MV-4-11 (cell line): ENCODE data around the gene MYL4.
"Not testable (repeated sequence)": the region's sequence is repeated elsewhere in the genome, so short reads cannot be mapped to it uniquely, and the experiment has no call there.

ENCODE experiments used
- DNase-seq: peaks from one replicate; lab custom pipeline; 2025; lab: John Stamatoyannopoulos, UW

MYL4 gene

DNA sequence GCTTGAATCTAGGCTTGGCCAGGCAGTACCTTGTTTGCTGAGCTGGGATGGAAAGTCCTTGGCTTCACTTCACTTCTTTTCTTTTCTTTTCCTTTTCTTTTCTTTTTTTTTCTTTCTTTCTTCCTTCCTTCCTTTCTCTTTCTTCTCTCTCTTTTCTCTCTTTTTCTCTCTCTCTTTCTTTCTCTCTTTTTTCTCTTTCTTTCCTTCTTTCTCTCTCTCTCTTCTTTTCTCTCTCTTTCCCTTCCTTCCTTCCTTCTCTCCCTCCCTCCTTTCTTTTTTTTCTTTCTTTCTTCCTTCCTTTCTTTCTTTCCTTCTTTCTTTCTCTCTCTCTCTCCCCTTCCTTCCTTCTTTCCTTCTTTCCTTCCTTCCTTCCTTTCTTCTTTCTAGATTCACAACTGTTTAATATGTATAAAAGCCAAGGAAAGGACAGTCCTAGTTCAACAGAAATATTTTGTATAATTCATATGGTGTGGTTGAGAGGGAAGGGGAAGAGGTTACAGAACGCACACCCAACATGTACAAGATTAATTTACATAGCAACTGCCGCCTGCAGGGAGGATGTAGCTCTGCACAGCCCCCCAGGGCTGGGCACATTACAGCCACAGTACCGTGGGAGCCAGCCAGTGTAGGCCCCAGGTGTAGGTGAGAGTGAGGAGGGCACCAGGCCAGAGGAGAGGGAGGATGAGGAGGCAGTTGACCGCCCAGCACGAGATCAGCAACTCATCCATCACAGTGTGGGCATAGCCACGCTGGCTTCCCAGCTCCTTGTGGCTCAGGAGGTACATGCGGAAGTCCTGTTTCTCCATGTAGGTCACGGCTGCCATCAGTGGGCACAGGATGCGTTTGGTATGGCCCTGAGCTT lies 34.8 kb downstream of the MYL4 start:
- no peak for DNase-seq

DNA sequence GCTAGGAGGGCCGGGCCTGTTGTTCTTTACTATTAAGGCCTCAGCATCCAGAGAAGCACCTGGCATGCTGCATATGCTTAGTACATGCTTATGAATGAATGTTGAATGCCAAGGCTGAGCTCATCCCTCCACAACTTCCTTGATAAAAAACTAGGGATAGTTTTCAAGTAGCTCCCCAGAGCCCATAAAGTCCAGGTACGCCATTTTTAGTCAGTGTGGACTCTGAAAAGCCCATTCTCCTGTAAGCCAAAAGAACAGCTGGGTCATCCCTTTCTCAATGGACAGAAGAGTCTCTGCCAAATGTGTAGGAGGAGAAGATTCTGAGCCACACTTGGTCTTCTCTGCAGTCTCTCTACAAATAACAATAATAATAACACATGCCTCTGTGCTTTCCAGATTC lies 35.5 kb downstream of the MYL4 start:
- no peak for DNase-seq

DNA sequence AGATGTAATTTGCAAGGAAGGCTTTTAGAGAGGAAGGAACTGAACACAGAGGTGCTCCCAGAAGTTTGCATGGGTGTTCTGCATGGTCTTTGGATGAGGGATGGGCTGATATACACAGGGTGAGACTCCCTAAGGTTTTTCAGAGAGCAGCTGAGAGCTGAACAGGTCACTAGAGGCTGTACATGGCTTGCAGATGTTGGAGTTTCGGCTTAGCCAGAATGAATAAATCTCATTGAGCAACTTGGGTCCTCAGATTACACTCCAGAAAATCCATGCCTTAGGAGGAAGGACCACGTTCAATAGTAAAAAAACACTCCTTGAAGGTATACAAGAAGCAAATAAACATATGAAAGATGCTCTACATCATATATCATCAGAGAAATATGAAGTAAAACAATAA lies 37.0 kb downstream of the MYL4 start:
- DNase-seq, result no peak

DNA sequence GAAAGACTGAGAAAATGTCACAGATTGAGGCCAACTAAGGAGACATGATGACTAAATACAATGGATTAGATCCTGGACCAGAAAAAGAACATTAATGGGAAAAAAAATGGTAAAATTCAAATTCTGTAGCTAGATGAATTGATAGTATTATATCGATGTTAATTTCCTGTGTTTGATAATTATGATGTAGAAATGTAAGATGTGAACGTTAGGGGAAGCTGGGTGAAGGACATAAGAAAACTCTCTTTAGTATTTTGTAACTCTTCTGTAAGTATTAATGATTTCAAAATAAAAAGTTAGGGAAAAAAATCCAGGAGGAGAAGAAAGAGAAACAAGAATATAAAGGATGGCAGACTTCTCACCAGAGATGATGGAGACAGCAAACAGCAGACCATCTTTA lies 41.7 kb downstream of the MYL4 start:
- DNase-seq, result no peak

DNA sequence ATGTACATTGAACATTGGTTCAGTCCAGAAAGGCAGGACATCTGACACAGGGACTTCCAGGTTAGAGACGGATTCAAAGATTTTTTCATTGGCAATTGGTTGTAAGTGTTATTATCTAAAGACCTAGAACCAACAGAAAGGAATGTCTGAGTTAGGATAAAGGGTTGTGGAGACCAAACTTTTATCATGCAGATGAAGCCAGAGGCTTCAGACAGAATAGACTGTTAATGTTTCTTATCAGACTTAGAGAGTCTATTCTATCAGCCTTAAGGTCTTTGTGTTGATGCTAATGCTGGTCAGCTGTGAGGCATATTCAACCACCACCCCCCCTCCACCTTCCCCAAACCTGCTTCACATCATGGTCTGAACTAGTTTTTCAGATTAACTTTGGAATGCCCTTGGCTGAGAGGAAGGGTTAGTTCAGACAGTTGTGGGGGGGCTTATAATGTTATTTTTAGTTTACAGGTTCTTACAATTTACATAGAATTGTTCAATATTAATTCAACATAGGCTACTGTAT lies 42.3 kb downstream of the MYL4 start:
- no peak for DNase-seq

DNA sequence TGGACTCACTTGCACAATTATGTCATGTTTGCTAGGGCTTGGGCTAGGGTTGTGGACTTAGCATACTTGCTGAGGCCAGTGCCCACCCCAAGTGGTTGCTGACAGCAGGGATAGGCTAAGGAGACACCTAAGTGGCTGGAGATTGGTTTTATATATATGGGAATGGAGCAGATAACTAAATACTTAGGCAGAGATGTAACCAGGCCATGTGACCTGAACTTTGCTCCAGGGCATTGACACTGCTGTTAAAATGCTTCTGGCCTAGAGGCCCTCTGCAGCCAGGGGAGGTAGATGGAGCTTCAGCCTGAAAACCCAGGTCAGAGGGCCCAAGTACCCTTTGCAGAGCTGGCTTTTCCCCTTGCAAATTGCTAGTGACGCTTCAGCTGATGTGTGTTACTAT lies 43.1 kb downstream of the MYL4 start:
- DNase-seq, result no peak

DNA sequence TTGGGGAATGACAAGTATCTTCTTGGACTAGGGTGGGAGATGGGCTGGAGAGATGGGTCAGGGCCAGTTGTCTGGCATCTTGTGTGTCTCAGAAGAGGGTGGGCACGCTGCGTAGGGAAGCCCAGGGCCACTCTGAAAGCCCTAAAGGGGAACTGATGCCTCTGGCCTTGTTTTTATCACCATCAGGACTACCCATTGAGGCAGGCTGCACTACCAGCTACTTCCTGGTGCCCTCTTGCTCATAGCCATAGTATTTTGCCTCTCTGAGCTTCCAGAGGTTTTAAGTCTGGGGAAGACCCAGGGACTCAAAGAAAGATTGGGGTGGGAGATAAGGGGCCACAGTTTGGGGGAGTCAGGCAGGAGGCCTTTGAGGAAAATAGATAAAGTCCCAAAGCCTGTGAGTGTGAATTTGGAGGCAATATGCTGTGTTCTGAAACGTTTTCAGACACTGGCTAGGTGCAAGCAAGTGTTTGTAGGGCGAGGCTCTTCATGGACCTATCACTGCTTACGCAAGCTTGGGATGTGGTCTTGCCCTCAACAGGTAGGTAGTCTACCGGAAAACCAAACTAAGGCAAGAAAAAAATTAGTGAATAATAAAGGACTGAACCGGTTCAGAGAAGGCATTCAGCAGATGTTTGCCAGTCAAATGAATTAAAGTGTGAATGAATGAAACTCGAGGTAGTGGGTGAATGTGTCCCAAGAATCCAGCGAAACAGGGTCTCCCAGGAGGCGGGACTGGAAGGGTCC lies 43.8 kb downstream of the MYL4 start:
- DNase-seq, result no peak

DNA sequence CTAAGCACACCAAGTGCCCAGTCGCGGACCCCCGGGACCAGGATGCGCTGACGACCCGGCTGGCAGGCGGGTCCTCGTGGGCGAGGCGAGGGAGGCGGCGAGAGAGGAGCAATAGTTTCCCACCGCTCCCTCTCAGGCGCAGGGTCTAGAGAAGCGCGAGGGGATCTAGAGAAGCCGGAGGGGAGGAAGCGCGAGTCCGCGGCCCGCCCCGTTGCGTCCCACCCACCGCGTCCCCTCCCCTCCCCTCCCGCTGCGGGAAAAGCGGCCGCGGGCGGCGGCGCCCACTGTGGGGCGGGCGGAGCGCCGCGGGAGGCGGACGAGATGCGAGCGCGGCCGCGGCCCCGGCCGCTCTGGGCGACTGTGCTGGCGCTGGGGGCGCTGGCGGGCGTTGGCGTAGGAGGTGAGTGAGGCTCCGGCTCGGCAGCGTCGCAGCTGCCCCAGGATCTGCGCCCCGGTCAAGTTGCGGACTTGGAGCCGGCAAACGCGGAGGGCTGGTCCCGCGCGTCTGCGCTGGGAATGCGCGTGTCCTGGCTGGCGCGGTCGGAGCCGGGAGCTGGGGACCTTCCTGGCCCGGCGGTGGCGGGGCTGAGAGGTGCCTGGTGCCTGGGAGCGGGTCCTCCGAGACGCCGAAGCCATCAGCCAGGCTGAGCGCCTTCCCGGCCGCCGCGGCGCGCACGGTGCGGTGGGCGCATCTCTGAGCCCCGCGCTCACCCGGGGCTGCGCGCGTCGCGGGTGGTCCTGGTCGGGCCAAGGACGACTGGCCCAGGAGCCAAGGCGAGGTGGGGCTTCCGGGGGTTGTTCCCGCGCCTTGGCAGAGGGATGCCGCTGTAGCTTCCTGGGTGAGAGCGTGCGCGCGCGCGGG lies 44.6 kb downstream of the MYL4 start, which contains the start of gene ITGB3:
TSS of gene ITGB3 (plus strand) at position 287 of the 862 bp plus-strand sequence. CDS start at position 322, 35 bp downstream.
- DNase-seq, result peak; percentile 60

DNA sequence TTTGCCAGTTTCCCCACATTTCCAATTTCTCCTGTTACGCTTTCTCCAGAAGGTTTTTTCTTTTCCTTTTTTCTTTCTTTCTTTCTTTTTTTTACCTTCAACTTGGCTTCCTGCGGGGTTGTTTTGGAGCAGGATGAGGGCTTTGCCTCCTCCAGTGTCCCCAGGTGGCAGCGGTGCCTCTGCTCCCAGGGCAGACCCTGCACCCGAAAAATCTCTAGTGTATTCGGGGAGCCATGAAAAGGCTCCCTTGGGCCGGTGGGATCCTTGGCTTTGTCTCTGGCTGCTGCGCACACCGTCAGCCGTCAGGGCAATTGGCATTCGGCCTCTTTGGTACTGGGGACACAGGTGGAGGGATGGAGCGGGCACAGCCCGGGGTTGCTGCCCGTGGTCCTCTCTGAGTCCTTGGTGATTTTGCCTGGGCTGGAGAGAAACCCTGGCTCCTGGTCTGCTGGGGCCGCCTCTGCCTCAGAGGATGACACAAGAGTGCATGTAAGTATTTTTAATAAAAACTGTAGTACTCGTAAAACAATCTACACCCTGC lies 45.3 kb downstream of the MYL4 start:
- DNase-seq, result no peak

DNA sequence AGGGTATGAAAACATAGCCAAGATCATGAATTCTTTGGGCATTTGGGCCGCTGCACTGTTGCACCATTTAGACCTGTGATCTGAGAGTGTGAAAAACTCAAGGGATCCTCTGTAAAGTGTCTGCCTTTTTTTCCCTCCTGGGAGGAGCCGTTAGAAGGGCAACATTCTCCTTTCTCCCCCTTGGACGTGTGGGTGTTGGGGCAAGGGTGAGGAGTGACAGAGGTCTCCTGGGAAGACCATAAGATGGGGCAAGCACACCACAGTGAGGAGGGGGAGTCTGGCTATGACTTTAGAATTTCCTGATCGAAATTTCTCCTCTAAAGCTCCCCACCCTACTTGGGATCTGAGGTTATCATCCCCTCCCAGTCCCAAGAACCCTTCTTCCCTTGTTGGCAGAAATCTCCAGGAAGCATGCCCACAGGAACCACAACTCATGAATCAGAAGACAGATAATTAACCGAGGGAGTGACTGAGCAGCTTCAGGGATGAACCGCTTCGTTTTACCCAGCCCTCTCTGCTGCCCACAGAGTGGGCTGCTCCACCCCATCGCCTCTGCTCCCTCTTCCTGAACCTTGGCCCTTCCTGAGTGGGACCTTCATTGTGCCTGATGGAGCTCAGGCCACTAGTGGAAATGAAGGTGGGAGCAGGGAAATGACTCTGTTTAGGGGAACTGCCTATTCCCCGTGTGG lies 48.6 kb downstream of the MYL4 start:
- peak; percentile 61 for DNase-seq

DNA sequence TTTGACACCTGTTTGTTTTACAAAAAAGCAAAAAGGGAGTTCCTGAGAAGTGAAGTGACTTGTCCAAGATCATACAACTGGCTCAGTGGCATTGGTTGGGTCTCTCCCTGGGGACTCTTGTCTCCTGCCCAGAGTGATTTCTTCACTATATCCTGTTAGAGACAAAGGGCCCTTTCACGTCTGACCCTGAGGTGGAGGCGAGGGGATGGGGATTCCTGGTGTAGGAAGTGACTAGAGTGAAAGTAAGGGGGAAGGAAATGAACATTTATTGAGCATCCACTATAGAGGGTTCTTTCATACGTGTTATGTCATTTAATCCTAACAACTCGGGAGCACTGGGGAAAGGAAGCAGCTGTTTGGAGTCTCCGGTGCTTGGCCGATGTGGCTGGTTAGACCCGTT lies 53.4 kb downstream of the MYL4 start:
- DNase-seq, result no peak

DNA sequence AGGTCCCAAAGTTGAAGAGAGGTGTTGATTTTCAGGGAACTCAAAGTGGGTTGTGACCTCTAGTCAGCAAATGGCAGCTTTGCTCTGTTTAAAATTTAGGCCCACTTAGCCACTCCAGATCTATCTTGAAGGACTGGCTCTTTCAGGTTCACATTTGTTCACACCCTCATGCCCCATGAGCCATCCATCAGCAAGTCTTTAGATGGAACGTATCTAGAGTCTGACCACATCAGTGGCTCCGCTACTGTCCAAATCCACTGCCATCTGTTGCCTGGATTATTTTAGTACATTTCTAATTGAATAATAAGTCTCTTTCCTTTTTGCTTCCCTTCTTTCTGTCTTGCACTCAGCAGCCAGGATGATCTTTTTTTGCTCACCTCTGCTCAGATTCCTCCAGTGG lies 55.0 kb downstream of the MYL4 start:
- no peak for DNase-seq

DNA sequence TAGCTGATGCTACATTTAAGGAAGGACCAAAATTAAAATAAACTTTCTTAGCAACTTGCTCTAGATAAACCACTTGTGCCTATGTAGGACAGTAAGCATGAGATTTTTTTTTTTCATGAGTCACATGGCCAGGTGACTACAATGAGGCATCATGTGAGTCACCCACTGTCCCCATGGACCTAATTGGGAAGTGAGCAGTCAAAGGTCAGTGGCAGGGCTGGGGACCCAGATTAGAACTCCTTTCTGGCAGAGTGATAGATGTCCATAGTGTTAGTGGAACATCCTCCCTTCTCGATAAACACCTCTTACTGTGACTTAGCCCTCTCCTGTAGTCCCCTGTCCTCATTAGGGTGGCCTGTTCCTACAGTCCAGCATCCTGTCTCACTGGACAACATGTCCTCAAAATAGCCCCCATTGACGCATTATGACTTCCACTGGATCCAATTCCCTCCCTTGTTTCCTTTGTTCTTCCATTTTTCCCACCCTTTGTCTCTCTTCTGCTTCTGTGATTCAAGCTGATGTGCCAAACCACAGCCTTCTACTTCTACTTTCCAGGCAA lies 56.9 kb downstream of the MYL4 start:
- peak; percentile 55 for DNase-seq

DNA sequence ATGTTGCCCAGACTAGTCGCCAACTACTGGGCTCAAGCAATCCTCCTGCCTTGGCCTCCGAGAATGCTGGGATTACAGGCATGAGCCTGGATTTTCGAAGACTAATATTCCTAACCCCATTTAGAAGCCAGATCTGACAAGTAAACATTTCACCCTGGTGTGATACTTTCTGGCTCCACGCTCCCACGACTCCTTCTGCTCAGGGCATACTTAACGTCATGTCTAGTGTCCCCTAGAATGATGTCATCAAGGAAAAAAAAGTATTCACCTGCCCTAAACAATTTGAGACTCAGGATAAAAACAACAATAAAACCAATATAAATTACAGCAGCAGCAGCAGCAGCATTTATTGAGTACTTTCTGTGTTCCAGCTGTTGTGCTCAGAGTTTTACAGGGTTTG lies 57.6 kb downstream of the MYL4 start:
- no peak for DNase-seq

DNA sequence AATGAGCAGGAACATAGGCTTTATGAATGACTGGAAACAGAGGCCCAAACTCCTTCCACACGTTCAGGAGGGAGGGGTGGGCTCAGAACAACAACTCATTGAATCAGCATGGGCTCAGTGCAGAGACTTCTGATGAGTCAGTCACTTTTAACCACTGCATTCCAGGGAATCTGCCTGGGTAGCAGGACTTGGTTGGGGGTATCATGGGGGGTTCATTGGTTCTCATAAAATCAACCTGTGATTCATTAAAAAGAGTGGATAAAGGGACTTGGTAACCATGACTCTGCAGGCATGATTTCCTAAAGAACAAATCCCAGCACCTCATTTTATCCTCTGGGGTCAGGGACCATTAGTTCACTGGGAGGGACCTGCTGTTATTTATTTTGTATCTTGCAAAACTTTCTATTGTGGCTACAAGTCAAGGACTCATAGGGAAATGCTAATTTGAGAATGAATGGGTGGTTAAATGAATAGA lies 58.2 kb downstream of the MYL4 start:
- DNase-seq, result no peak

DNA sequence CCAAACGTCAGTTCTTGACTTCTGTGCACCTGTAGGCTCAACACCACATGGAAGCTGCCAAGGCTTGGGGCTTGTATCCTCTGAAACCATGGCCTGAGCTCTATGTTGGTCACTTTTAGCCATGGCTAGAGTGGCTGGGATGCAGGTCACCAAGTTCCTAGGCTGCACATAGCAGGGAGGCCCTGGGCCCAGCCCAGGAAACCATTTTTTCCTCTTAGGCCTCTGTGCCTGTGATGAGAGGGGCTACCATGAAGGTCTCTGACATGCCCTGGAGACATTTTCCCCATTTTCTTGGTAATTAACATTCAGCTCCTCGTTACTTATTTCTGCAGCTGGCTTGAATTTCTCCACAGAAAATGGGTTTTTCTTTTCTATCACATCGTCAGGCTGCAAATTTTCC lies 59.8 kb downstream of the MYL4 start:
- DNase-seq, result not testable (repeated sequence)

DNA sequence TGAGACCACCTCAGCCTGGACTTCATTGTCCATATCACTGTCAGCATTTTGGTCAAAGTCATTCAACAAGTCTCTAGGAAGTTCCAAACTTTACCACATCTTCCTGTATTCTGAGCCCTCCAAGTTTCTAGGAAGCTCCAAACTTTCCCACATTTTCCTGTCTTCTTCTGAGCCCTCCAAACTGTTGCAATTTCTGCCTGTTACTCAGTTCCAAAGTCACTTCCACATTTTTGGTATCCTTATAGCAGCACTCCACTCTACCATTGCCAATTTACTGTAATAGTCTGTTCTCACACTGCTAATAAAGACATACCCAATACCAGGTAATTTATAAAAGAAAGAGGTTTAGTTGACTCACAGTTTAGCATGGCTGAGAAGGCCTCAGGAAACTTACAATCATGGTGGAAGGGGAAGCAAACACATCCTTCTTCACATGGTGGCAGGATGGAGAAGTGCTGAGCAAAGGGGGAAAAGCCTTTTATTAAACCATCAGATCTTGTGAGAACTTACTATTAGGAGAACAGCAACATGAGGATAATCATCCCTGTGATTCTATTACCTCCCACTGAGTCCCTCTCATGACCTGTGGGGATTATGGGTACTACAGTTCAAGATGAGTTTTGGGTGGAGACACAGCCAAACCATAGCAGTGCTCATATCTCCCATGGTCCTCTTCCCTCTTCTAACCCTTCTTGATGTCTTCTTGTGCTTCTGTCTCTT lies 60.6 kb downstream of the MYL4 start:
- not testable (repeated sequence) for DNase-seq

DNA sequence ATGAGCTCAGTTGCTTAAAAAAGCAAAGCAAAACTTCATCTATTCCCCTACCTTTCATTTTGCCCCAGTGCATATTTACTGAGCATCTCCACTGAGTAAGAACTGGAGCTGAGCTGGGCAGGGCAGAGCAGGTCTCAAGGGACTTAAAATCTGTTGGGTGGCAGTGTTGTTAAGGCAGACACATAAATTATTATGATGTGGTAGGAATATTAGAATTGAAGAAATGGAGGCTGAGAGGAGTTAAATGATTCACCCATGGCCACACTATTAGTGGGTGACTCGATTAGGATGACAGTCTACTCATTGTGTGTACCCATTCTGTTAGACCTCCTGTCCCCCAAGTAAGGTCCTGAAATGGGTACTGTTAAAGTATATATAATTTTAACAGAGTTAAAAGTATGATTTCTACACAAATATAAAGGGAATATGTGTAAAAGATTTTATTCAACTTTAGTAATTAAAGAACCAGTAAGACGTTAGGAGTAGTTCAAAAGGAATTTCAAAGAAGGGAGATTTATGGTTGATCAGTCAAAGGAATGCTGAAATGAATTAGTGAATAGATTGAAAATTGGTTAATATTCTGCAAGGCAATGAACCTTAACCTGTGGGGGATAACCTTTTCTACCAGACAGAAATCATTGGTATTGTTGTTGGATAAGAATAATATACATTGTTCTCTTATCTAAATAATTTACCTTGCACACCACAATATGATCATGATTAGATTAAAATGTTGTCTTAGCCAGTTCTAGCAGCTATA lies 62.0 kb downstream of the MYL4 start:
- no peak for DNase-seq

DNA sequence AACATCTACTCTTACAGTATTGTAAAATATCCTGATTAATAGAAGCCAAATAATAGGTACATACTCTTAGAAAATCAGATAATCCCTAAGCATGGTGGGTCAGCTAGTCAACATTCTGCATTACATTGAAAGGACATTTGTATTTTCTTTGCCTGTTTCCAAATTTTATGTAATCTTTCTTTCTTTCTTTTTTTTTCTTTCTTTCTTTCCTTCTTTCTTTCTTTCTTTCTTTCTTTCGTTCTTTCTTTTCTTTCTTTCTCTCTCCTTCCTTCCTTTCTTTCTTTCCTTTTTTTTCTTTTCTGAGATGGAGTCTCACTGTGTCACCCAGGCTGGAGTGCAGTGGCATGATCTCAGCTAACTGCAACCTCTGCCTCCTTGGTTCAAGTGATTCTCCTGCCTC lies 63.3 kb downstream of the MYL4 start:
- DNase-seq, result no peak
